UCSD-AML1 (cell line): Measurements from ENCODE around the gene RAD1.
A peak's percentile ranks its signal among the peaks of the same experiment; 100 is the strongest.

Source experiments
- DNase-seq: peaks from one replicate; lab custom pipeline; 2025; ENCODE audit not compliant: unreplicated experiment; lab: John Stamatoyannopoulos, UW

RAD1 gene

GRCh38 chr5:34918025-34918424 lies 2.7 kb upstream of the RAD1 start:
- DNase-seq = no peak

GRCh38 chr5:34916518-34916917 lies 1.2 kb upstream of the RAD1 start:
- DNase-seq = no peak

- DNase-seq = no peak
Measured at GRCh38 chr5:34915856-34916192, 520 bp upstream of the RAD1 start.

GRCh38 chr5:34914671-34915138 lies 599 bp downstream of the RAD1 start:
- DNase-seq = peak; percentile 49

GRCh38 chr5:34913072-34913471 lies 2.2 kb downstream of the RAD1 start:
- no peak for DNase-seq

- no peak for DNase-seq
Measured at GRCh38 chr5:34905564-34905963, 9.7 kb downstream of the RAD1 start.

GRCh38 chr5:34903260-34903659 lies 12.0 kb downstream of the RAD1 start:
- no peak for DNase-seq

GRCh38 chr5:34900652-34901051 lies 14.7 kb downstream of the RAD1 start:
- DNase-seq = no peak

- DNase-seq = no peak
Measured at GRCh38 chr5:34899066-34899465, 16.2 kb downstream of the RAD1 start.

- DNase-seq = peak; percentile 39
Measured at GRCh38 chr5:34898258-34898895, 16.9 kb downstream of the RAD1 start.

- DNase-seq = no peak
Measured at GRCh38 chr5:34897646-34898045, 17.7 kb downstream of the RAD1 start.

GRCh38 chr5:34895641-34896419 lies 19.5 kb downstream of the RAD1 start:
- DNase-seq = no peak

- no peak for DNase-seq
Measured at GRCh38 chr5:34894716-34895115, 20.6 kb downstream of the RAD1 start.

- DNase-seq = no peak
Measured at GRCh38 chr5:34892414-34892813, 22.9 kb downstream of the RAD1 start.

- DNase-seq = no peak
Measured at GRCh38 chr5:34891981-34892380, 23.3 kb downstream of the RAD1 start.

- no peak for DNase-seq
Measured at GRCh38 chr5:34889394-34889793, 25.9 kb downstream of the RAD1 start.

GRCh38 chr5:34886392-34887119 lies 28.7 kb downstream of the RAD1 start:
- no peak for DNase-seq

GRCh38 chr5:34881246-34881645 lies 34.1 kb downstream of the RAD1 start:
- DNase-seq = no peak

- no peak for DNase-seq
Measured at GRCh38 chr5:34876275-34876674, 39.0 kb downstream of the RAD1 start.

GRCh38 chr5:34870382-34870781 lies 44.9 kb downstream of the RAD1 start:
- DNase-seq = no peak

GRCh38 chr5:34869256-34869655 lies 46.0 kb downstream of the RAD1 start:
- no peak for DNase-seq

GRCh38 chr5:34868791-34869190 lies 46.5 kb downstream of the RAD1 start:
- DNase-seq = no peak
